ENCODE results near the gene MUSK.
"Not testable (repeated sequence)": the region's sequence is repeated elsewhere in the genome, so short reads cannot be mapped to it uniquely, and the experiment has no call there.

Gene MUSK

DNA sequence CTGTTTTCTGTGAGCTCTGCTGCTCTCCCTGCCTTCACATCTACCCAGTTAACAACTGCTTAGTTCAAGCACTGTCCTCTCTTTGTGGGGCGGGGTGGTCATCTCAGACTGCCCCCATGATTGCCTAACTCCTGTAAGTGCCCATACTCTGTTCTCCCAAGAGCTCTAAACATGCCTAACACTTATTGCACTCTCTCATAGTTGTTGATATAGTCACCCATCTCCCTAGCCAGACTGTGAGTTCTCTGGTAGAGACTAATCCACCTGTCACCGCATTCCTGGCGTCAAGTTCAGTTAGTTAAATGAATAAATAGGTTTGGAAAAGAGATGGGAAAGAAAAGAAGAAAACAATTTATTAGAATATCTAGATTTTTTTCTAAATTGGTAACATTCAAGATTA, 18.3 kb upstream of the MUSK start:
- H3K9me3 ChIP-seq (ENCODE audit: control insufficient read depth, insufficient read depth, low read depth, low read length): no peaks in the 10 kb centered on the region
- no peak overlapping the region for H3K4me3 ChIP-seq (ENCODE audit: low read depth, low read length)
- no peaks in the 10 kb centered on the region for H3K4me1 ChIP-seq (ENCODE audit: control insufficient read depth, insufficient read depth, low read length)
- H3K27ac ChIP-seq (ENCODE audit: low read depth, low read length): no peak overlapping the region
- no peaks in the 10 kb centered on the region for H3K27me3 ChIP-seq (ENCODE audit: control insufficient read depth, insufficient read depth, low read length)
- no peaks in the 10 kb centered on the region for H3K36me3 ChIP-seq (ENCODE audit: control insufficient read depth, insufficient read depth, low read length)
- H3K9ac ChIP-seq (ENCODE audit: low read length): no peak overlapping the region

DNA sequence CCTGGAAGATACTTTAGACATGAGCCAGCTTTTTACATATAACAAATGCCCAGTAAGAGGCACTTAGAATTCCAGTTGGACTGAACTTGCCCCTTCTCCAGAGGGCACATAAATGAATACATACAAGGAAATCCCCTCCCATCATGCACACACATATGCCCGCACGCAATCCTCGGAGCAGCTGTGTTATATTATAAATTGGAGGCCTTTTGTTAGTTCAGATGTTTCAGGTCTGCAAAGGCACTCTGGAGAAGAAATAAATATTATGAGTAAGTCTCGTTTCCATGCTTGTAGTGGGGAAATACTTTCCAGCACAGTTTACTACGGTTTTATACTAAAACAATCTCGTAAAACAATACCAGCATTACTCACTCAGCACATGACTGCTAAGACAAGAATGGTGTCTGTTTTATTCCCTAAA, 17.6 kb upstream of the MUSK start:
- no peaks in the 10 kb centered on the region for H3K9me3 ChIP-seq (ENCODE audit: control insufficient read depth, insufficient read depth, low read depth, low read length)
- no peak overlapping the region for H3K9ac ChIP-seq (ENCODE audit: low read length)
- no peaks in the 10 kb centered on the region for H3K27me3 ChIP-seq (ENCODE audit: control insufficient read depth, insufficient read depth, low read length)
- no peak overlapping the region for H3K27ac ChIP-seq (ENCODE audit: low read depth, low read length)
- H3K36me3 ChIP-seq (ENCODE audit: control insufficient read depth, insufficient read depth, low read length): no peaks in the 10 kb centered on the region
- no peaks in the 10 kb centered on the region for H3K4me1 ChIP-seq (ENCODE audit: control insufficient read depth, insufficient read depth, low read length)
- no peak overlapping the region for H3K4me3 ChIP-seq (ENCODE audit: low read depth, low read length)

GRCh38 chr9:110655754-110656641, 12.6 kb upstream of the MUSK start:
- Histone ChIP-seq H3K9ac (ENCODE audit: low read length) (no peak overlapping the region), H3K27ac (ENCODE audit: low read depth, low read length) (no peak overlapping the region), H3K4me1 (ENCODE audit: control insufficient read depth, insufficient read depth, low read length) (no peaks in the 10 kb centered on the region), H3K27me3 (ENCODE audit: control insufficient read depth, insufficient read depth, low read length) (no peaks in the 10 kb centered on the region), H3K36me3 (ENCODE audit: control insufficient read depth, insufficient read depth, low read length) (no peaks in the 10 kb centered on the region), H3K4me3 (ENCODE audit: low read depth, low read length) (no peak overlapping the region), H3K9me3 (ENCODE audit: control insufficient read depth, insufficient read depth, low read depth, low read length) (no peaks in the 10 kb centered on the region)

DNA sequence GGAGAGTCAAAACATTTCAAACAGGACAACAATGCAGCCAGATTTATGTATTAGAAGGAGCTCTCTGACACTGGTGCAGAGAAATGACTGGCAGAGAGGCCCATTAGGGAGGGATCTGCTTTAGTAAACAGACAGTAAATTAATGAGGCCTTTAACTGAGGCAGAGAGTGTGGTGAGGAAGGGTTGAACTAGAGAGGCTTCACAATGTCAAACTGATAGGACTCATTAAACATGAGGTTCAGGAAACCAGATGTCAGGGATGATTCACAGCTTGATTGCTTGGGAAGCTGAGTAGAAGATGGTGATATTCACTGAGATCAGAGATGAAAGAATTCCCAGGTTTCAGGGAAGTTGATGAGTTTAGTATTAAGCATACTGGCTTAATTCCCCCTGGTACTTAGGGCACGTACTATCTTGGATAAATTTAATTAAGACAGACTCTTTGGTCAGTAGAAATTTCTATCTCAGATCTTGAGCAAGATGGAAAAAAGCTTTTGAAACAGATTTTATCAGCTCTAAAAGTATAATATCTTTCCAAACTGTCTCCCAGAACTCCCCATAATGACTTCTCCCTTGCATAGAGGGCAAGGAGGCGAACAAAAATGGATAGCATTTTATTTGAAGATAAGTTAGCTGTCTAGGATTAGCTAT, 8.6 kb upstream of the MUSK start:
- H3K27ac ChIP-seq (ENCODE audit: low read depth, low read length): no peak overlapping the region
- H3K36me3 ChIP-seq (ENCODE audit: control insufficient read depth, insufficient read depth, low read length): no peaks in the 10 kb centered on the region
- H3K4me3 ChIP-seq (ENCODE audit: low read depth, low read length): no peak overlapping the region
- H3K9me3 ChIP-seq (ENCODE audit: control insufficient read depth, insufficient read depth, low read depth, low read length): no peaks in the 10 kb centered on the region
- H3K27me3 ChIP-seq (ENCODE audit: control insufficient read depth, insufficient read depth, low read length): no peaks in the 10 kb centered on the region
- H3K9ac ChIP-seq (ENCODE audit: low read length): no peak overlapping the region
- no peaks in the 10 kb centered on the region for H3K4me1 ChIP-seq (ENCODE audit: control insufficient read depth, insufficient read depth, low read length)

DNA sequence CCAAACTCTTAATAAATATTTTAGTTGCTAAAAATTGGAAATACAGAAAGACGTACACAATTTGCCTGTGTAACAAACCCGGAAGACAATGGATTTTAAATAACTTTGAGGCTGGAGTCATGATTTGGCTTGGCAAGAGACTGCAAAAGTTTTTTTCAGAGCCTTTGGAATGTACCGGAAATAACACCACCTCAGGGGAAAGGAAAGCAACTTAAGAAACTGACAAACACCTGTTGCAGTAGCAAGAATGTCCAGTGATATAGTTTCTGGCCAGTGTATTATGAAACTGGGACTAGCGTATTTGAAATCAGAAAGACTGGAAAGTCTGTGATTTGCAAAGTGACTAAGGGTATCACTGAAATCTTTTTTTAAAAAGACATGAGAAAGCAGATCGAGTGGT, 842 bp downstream of the MUSK start:
- H3K27ac ChIP-seq (ENCODE audit: low read depth, low read length): no peak overlapping the region
- no peaks in the 10 kb centered on the region for H3K36me3 ChIP-seq (ENCODE audit: control insufficient read depth, insufficient read depth, low read length)
- H3K9ac ChIP-seq (ENCODE audit: low read length): no peak overlapping the region
- no peaks in the 10 kb centered on the region for H3K9me3 ChIP-seq (ENCODE audit: control insufficient read depth, insufficient read depth, low read depth, low read length)
- H3K27me3 ChIP-seq (ENCODE audit: control insufficient read depth, insufficient read depth, low read length): no peaks in the 10 kb centered on the region
- no peak overlapping the region for H3K4me3 ChIP-seq (ENCODE audit: low read depth, low read length)
- H3K4me1 ChIP-seq (ENCODE audit: control insufficient read depth, insufficient read depth, low read length): no peaks in the 10 kb centered on the region

DNA sequence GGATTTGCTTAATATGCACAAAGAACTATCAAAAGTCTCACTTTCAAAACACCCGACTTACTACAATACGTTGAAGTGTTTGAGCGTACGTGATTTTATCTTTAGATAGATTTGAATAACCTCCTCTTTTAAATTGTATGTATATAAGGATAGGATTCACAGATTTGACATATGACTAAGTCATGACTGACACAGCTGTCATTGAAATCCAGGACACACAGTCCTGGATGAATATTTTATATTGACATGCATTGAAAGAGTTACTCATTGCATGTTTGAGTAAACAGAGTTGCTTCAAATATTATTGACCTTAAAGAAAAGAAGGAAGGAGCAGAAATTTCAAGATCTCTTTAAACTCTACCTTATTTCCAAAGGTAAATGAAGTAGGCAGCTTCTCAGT, 3.3 kb downstream of the MUSK start:
- Histone ChIP-seq H3K4me3 (ENCODE audit: low read depth, low read length) (no peak overlapping the region), H3K4me1 (ENCODE audit: control insufficient read depth, insufficient read depth, low read length) (no peaks in the 10 kb centered on the region), H3K36me3 (ENCODE audit: control insufficient read depth, insufficient read depth, low read length) (no peaks in the 10 kb centered on the region), H3K27me3 (ENCODE audit: control insufficient read depth, insufficient read depth, low read length) (no peaks in the 10 kb centered on the region), H3K9ac (ENCODE audit: low read length) (no peak overlapping the region), H3K27ac (ENCODE audit: low read depth, low read length) (no peak overlapping the region), H3K9me3 (ENCODE audit: control insufficient read depth, insufficient read depth, low read depth, low read length) (no peaks in the 10 kb centered on the region)

DNA sequence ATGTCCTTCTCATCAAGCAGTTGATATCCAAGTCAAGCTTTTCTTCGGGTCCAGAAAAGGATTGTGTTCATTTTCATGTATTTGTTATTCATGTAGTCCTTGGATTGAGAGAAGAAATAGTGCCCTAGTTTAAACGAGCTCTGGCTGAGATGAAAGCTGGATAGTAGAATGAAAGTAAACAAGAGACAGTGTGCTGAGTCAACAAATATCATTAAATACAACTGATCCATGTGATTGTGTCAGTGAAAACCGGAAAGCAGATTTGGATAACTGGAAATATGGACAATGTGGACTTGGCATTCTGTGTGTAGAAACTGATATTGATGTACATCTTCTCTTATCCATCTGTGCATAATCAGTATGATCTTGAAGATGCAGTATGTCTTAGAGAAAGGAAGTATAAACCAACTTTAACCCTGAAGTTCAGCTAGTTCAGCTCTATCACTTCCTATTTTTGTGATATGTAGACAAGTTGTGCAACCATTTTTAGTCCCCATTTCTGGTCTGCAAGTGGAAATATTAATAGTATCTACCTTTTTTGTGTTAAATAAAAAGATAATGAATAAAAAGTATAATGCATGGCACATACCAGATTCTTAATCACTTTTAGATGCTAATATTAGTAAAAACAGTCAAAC, 4.4 kb downstream of the MUSK start:
- Histone ChIP-seq H3K27me3 (ENCODE audit: control insufficient read depth, insufficient read depth, low read length) (no peaks in the 10 kb centered on the region), H3K4me1 (ENCODE audit: control insufficient read depth, insufficient read depth, low read length) (no peaks in the 10 kb centered on the region), H3K9me3 (ENCODE audit: control insufficient read depth, insufficient read depth, low read depth, low read length) (no peaks in the 10 kb centered on the region), H3K4me3 (ENCODE audit: low read depth, low read length) (no peak overlapping the region), H3K36me3 (ENCODE audit: control insufficient read depth, insufficient read depth, low read length) (no peaks in the 10 kb centered on the region), H3K27ac (ENCODE audit: low read depth, low read length) (no peak overlapping the region), H3K9ac (ENCODE audit: low read length) (no peak overlapping the region)

GRCh38 chr9:110687497-110687896, 18.9 kb downstream of the MUSK start:
- no peak overlapping the region for H3K4me3 ChIP-seq (ENCODE audit: low read depth, low read length)
- no peaks in the 10 kb centered on the region for H3K9me3 ChIP-seq (ENCODE audit: control insufficient read depth, insufficient read depth, low read depth, low read length)
- H3K36me3 ChIP-seq (ENCODE audit: control insufficient read depth, insufficient read depth, low read length): no peaks in the 10 kb centered on the region
- no peak overlapping the region for H3K27ac ChIP-seq (ENCODE audit: low read depth, low read length)
- no peak overlapping the region for H3K9ac ChIP-seq (ENCODE audit: low read length)
- H3K4me1 ChIP-seq (ENCODE audit: control insufficient read depth, insufficient read depth, low read length): no peaks in the 10 kb centered on the region
- no peaks in the 10 kb centered on the region for H3K27me3 ChIP-seq (ENCODE audit: control insufficient read depth, insufficient read depth, low read length)

DNA sequence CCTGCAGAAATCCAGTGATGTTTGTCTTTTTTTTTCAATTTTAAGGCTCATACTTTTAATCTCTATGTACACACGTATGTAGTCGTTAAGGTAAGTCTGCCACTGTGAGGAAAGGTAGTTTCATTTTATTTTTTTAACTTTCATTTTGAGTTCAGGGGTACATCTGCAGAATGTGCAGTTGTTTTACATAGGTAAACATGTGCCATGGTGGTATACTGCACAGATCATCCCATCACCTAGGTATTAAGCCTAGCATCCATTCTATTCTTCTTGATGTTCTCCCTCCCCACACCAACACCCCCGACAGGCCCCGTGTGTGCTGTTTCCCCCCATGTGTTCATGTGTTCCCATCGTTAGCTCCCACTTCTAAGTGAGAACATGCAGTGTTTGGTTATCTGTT, 19.7 kb downstream of the MUSK start:
- Histone ChIP-seq H3K9me3 (ENCODE audit: control insufficient read depth, insufficient read depth, low read depth, low read length) (no peaks in the 10 kb centered on the region), H3K4me3 (ENCODE audit: low read depth, low read length) (no peak overlapping the region), H3K9ac (ENCODE audit: low read length) (no peak overlapping the region), H3K27ac (ENCODE audit: low read depth, low read length) (no peak overlapping the region), H3K36me3 (ENCODE audit: control insufficient read depth, insufficient read depth, low read length) (no peaks in the 10 kb centered on the region), H3K4me1 (ENCODE audit: control insufficient read depth, insufficient read depth, low read length) (no peaks in the 10 kb centered on the region), H3K27me3 (ENCODE audit: control insufficient read depth, insufficient read depth, low read length) (no peaks in the 10 kb centered on the region)

DNA sequence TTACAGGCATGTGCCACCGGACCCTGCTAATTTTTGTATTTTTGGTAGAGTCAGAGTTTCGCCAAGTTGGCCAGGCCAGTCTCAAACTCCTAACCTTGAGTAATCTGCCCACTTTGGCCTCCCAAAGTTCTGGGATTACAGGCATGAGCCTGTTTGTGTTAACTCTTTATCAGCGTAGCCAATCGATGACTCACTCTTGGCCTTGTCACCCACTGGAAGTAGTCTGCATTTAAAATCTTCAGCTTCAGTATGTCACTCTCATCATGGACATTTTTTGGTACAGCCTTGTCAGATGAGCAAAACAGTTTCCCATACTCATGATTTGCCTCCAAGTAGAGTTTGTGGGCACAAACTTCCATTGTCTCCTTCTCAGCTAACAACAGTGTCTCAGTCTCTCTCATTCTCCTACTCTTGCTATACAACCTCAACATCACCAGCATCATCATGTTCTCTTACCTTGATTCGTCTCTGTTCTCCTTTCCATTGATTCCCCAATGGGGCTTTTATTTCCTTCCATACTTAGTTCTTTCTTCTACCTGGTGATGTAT, 22.5 kb downstream of the MUSK start:
- Histone ChIP-seq H3K9ac (ENCODE audit: low read length) (no peak overlapping the region), H3K9me3 (ENCODE audit: control insufficient read depth, insufficient read depth, low read depth, low read length) (no peaks in the 10 kb centered on the region), H3K4me1 (ENCODE audit: control insufficient read depth, insufficient read depth, low read length) (no peaks in the 10 kb centered on the region), H3K27me3 (ENCODE audit: control insufficient read depth, insufficient read depth, low read length) (no peaks in the 10 kb centered on the region), H3K36me3 (ENCODE audit: control insufficient read depth, insufficient read depth, low read length) (no peaks in the 10 kb centered on the region), H3K4me3 (ENCODE audit: low read depth, low read length) (no peak overlapping the region), H3K27ac (ENCODE audit: low read depth, low read length) (no peak overlapping the region)

- H3K4me3 ChIP-seq (ENCODE audit: low read depth, low read length); H3K9me3 ChIP-seq (ENCODE audit: control insufficient read depth, insufficient read depth, low read depth, low read length); H3K36me3 ChIP-seq (ENCODE audit: control insufficient read depth, insufficient read depth, low read length); H3K27ac ChIP-seq (ENCODE audit: low read depth, low read length); H3K9ac ChIP-seq (ENCODE audit: low read length); H3K4me1 ChIP-seq (ENCODE audit: control insufficient read depth, insufficient read depth, low read length); H3K27me3 ChIP-seq (ENCODE audit: control insufficient read depth, insufficient read depth, low read length): not testable (repeated sequence)
Observed at GRCh38 chr9:110695846-110696245, 27.3 kb downstream of the MUSK start.

All from HUES6 (cell line).